Measurements from ENCODE around the gene BCR. TPM values are rescaled to one million over a fixed set of nuclear protein-coding genes. Genes with fewer than 3 reads are reported as not detected.

The BCR gene
- total RNA-seq, 1 experiment from 2014 or later: 129 TPM

DNA sequence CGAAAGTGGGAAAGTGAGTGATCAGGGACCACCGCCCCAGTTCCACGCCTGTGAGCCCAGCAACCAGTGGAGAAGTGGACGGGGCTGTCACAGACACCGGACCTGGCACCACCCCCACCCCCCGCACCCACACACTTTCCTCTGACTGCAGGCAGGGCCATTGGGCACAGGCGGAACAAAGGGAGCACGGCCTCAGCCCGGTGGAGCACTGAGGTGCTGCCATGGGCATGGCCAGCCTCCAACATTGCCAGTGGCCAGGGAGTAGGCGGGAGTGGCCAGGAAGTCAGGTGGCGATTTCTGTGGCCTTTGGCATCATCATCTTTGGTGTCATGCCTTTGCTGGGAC, 78.5 kb downstream of the BCR start:
- ChIA-PET POLR2A (no interaction called here), CTCF (interaction anchor here (1.1 to 3.2 kb wide), 3 partner anchors 8 to 23 kb away, joined by 3 to 13 read pairs (median 5); no protein-coding TSS in a partner anchor)
- H3K9me3 Mint-ChIP-seq: no peaks in the 10 kb centered on the region
- no peaks in the 10 kb centered on the region for H3K27me3 Mint-ChIP-seq (ENCODE audit: low read depth)
- TF ChIP-seq, protein P1, sequence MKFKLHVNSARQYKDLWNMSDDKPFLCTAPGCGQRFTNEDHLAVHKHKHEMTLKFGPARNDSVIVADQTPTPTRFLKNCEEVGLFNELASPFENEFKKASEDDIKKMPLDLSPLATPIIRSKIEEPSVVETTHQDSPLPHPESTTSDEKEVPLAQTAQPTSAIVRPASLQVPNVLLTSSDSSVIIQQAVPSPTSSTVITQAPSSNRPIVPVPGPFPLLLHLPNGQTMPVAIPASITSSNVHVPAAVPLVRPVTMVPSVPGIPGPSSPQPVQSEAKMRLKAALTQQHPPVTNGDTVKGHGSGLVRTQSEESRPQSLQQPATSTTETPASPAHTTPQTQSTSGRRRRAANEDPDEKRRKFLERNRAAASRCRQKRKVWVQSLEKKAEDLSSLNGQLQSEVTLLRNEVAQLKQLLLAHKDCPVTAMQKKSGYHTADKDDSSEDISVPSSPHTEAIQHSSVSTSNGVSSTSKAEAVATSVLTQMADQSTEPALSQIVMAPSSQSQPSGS (CRISPR knock-in tag; IDR thresholded peaks at IDR 0.05; ENCODE audit: borderline replicate concordance, low read depth): no peak
- TF ChIP-seq NR2C2 (CRISPR knock-in tag; IDR thresholded peaks at IDR 0.05) (no peak), NFE2L1 (CRISPR knock-in tag; IDR thresholded peaks at IDR 0.05) (no peak), ZNF219 (CRISPR knock-in tag; IDR thresholded peaks at IDR 0.05; ENCODE audit: borderline replicate concordance) (no peak), SP1 (CRISPR knock-in tag; conservative IDR thresholded peaks at IDR 0.05) (no peak), FOXP1 (CRISPR knock-in tag; IDR thresholded peaks at IDR 0.05; ENCODE audit: borderline replicate concordance) (no peak), TEAD1 (CRISPR knock-in tag; IDR thresholded peaks at IDR 0.05) (no peak), ZNF396 (CRISPR knock-in tag; IDR thresholded peaks at IDR 0.05; ENCODE audit: borderline replicate concordance) (no peak), IRF2 (CRISPR knock-in tag; IDR thresholded peaks at IDR 0.05; ENCODE audit: borderline replicate concordance, low read depth) (no peak)
- TF ChIP-seq, protein P2, sequence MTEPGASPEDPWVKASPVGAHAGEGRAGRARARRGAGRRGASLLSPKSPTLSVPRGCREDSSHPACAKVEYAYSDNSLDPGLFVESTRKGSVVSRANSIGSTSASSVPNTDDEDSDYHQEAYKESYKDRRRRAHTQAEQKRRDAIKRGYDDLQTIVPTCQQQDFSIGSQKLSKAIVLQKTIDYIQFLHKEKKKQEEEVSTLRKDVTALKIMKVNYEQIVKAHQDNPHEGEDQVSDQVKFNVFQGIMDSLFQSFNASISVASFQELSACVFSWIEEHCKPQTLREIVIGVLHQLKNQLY (CRISPR knock-in tag; IDR thresholded peaks at IDR 0.05): no peak
- TF ChIP-seq, protein P3, sequence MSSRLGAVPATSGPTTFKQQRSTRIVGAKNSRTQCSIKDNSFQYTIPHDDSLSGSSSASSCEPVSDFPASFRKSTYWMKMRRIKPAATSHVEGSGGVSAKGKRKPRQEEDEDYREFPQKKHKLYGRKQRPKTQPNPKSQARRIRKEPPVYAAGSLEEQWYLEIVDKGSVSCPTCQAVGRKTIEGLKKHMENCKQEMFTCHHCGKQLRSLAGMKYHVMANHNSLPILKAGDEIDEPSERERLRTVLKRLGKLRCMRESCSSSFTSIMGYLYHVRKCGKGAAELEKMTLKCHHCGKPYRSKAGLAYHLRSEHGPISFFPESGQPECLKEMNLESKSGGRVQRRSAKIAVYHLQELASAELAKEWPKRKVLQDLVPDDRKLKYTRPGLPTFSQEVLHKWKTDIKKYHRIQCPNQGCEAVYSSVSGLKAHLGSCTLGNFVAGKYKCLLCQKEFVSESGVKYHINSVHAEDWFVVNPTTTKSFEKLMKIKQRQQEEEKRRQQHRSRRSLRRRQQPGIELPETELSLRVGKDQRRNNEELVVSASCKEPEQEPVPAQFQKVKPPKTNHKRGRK (CRISPR knock-in tag; IDR thresholded peaks at IDR 0.05; ENCODE audit: borderline replicate concordance): no peak
- TF ChIP-seq, protein P4, sequence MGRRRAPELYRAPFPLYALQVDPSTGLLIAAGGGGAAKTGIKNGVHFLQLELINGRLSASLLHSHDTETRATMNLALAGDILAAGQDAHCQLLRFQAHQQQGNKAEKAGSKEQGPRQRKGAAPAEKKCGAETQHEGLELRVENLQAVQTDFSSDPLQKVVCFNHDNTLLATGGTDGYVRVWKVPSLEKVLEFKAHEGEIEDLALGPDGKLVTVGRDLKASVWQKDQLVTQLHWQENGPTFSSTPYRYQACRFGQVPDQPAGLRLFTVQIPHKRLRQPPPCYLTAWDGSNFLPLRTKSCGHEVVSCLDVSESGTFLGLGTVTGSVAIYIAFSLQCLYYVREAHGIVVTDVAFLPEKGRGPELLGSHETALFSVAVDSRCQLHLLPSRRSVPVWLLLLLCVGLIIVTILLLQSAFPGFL (CRISPR knock-in tag; IDR thresholded peaks at IDR 0.05; ENCODE audit: borderline replicate concordance): no peak
- TF ChIP-seq, protein P5, sequence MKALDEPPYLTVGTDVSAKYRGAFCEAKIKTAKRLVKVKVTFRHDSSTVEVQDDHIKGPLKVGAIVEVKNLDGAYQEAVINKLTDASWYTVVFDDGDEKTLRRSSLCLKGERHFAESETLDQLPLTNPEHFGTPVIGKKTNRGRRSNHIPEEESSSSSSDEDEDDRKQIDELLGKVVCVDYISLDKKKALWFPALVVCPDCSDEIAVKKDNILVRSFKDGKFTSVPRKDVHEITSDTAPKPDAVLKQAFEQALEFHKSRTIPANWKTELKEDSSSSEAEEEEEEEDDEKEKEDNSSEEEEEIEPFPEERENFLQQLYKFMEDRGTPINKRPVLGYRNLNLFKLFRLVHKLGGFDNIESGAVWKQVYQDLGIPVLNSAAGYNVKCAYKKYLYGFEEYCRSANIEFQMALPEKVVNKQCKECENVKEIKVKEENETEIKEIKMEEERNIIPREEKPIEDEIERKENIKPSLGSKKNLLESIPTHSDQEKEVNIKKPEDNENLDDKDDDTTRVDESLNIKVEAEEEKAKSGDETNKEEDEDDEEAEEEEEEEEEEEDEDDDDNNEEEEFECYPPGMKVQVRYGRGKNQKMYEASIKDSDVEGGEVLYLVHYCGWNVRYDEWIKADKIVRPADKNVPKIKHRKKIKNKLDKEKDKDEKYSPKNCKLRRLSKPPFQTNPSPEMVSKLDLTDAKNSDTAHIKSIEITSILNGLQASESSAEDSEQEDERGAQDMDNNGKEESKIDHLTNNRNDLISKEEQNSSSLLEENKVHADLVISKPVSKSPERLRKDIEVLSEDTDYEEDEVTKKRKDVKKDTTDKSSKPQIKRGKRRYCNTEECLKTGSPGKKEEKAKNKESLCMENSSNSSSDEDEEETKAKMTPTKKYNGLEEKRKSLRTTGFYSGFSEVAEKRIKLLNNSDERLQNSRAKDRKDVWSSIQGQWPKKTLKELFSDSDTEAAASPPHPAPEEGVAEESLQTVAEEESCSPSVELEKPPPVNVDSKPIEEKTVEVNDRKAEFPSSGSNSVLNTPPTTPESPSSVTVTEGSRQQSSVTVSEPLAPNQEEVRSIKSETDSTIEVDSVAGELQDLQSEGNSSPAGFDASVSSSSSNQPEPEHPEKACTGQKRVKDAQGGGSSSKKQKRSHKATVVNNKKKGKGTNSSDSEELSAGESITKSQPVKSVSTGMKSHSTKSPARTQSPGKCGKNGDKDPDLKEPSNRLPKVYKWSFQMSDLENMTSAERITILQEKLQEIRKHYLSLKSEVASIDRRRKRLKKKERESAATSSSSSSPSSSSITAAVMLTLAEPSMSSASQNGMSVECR (CRISPR knock-in tag; IDR thresholded peaks at IDR 0.05; ENCODE audit: borderline replicate concordance): no peak
- TF ChIP-seq, protein P6, sequence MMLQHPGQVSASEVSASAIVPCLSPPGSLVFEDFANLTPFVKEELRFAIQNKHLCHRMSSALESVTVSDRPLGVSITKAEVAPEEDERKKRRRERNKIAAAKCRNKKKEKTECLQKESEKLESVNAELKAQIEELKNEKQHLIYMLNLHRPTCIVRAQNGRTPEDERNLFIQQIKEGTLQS (CRISPR knock-in tag; conservative IDR thresholded peaks at IDR 0.05): no peak
- TF ChIP-seq, protein P7, sequence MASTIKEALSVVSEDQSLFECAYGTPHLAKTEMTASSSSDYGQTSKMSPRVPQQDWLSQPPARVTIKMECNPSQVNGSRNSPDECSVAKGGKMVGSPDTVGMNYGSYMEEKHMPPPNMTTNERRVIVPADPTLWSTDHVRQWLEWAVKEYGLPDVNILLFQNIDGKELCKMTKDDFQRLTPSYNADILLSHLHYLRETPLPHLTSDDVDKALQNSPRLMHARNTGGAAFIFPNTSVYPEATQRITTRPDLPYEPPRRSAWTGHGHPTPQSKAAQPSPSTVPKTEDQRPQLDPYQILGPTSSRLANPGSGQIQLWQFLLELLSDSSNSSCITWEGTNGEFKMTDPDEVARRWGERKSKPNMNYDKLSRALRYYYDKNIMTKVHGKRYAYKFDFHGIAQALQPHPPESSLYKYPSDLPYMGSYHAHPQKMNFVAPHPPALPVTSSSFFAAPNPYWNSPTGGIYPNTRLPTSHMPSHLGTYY (CRISPR knock-in tag; IDR thresholded peaks at IDR 0.05): no peak
- TF ChIP-seq, protein P8, sequence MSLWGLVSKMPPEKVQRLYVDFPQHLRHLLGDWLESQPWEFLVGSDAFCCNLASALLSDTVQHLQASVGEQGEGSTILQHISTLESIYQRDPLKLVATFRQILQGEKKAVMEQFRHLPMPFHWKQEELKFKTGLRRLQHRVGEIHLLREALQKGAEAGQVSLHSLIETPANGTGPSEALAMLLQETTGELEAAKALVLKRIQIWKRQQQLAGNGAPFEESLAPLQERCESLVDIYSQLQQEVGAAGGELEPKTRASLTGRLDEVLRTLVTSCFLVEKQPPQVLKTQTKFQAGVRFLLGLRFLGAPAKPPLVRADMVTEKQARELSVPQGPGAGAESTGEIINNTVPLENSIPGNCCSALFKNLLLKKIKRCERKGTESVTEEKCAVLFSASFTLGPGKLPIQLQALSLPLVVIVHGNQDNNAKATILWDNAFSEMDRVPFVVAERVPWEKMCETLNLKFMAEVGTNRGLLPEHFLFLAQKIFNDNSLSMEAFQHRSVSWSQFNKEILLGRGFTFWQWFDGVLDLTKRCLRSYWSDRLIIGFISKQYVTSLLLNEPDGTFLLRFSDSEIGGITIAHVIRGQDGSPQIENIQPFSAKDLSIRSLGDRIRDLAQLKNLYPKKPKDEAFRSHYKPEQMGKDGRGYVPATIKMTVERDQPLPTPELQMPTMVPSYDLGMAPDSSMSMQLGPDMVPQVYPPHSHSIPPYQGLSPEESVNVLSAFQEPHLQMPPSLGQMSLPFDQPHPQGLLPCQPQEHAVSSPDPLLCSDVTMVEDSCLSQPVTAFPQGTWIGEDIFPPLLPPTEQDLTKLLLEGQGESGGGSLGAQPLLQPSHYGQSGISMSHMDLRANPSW (CRISPR knock-in tag; conservative IDR thresholded peaks at IDR 0.05; ENCODE audit: low read depth): no peak
- TF ChIP-seq, protein P9, sequence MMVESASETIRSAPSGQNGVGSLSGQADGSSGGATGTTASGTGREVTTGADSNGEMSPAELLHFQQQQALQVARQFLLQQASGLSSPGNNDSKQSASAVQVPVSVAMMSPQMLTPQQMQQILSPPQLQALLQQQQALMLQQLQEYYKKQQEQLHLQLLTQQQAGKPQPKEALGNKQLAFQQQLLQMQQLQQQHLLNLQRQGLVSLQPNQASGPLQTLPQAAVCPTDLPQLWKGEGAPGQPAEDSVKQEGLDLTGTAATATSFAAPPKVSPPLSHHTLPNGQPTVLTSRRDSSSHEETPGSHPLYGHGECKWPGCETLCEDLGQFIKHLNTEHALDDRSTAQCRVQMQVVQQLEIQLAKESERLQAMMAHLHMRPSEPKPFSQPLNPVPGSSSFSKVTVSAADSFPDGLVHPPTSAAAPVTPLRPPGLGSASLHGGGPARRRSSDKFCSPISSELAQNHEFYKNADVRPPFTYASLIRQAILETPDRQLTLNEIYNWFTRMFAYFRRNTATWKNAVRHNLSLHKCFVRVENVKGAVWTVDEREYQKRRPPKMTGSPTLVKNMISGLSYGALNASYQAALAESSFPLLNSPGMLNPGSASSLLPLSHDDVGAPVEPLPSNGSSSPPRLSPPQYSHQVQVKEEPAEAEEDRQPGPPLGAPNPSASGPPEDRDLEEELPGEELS (CRISPR knock-in tag; IDR thresholded peaks at IDR 0.05): no peak
- peaks cover 20% of the 10 kb centered on the region for H3K4me1 Mint-ChIP-seq
- no peak overlapping the region for H3K4me3 Mint-ChIP-seq
- H3K27ac Mint-ChIP-seq: peak overlapping the region; percentile 68; the same call in 1 of the 2 replicates
- ATAC-seq (no peak), DNase-seq (ENCODE audit: low spot score) (no peak)
- H3K36me3 Mint-ChIP-seq: peaks cover 27% of the 10 kb centered on the region

All from WTC11 (cell line).